H7 (cell line): ENCODE data around the gene SH2D6. TPM values are rescaled to one million over a fixed set of nuclear protein-coding genes. Genes with fewer than 3 reads are reported as not detected.
"Not testable (repeated sequence)": the region's sequence is repeated elsewhere in the genome, so short reads cannot be mapped to it uniquely, and the experiment has no call there.

Experiments
- DNase-seq: peaks from one replicate; pipeline ENCODE4 v3.0.0; 2012
- H3K27me3 ChIP-seq: 2 replicates; pipeline ENCODE4 v1.6.0; 2011; ENCODE audit warnings: mild to moderate bottlenecking, low read length; ENCODE audit not compliant: control insufficient read depth, insufficient read depth
- H3K36me3 ChIP-seq: replicated peaks from 2 replicates; pipeline ENCODE4 v1.5.1; 2011; ENCODE audit warnings: low read length; ENCODE audit not compliant: control insufficient read depth, insufficient read depth
- H3K4me3 ChIP-seq: 2 replicates; pipeline ENCODE4 v1.5.1; 2011; ENCODE audit warnings: low read depth, mild to moderate bottlenecking, control low read depth, low read length, moderate library complexity; ENCODE audit not compliant: insufficient read depth
- total RNA-seq: library from RNA; depleted of rRNA; stranded (reverse); fragments of >200 nt; shearing (Covaris generic); gene quantifications from 2 replicates; pipeline ENCODE4 v1.2.3, GENCODE V29; 2014; rRNA removed

Gene SH2D6
- not detected in 2 replicates for total RNA-seq

- Histone ChIP-seq H3K27me3 (no peaks in the 10 kb centered on the region), H3K4me3 (peak within 1 kb of the TSS; percentile 70), H3K36me3 (no peaks in the 10 kb centered on the region)
- DNase-seq: peak; percentile 98
These were observed at the start of gene SH2D6 for GRCh38 chr2:85418132-85419008. TSS of gene SH2D6 (plus strand) at chr2:85418714. CDS start at chr2:85429466, 10,752 bp downstream.

GRCh38 chr2:85368921-85369320 lies 49.6 kb upstream of the SH2D6 start:
- DNase-seq: no peak
- Histone ChIP-seq H3K27me3 (no peaks in the 10 kb centered on the region), H3K4me3 (no peak overlapping the region), H3K36me3 (no peaks in the 10 kb centered on the region)

- no peak for DNase-seq
- Histone ChIP-seq H3K36me3 (no peaks in the 10 kb centered on the region), H3K27me3 (no peaks in the 10 kb centered on the region), H3K4me3 (no peak overlapping the region)
These were observed 49.0 kb upstream of the SH2D6 start for GRCh38 chr2:85369500-85369899.

GRCh38 chr2:85371045-85371444 lies 47.5 kb upstream of the SH2D6 start:
- no peak overlapping the region for H3K4me3 ChIP-seq
- no peaks in the 10 kb centered on the region for H3K27me3 ChIP-seq
- no peak for DNase-seq
- H3K36me3 ChIP-seq: no peaks in the 10 kb centered on the region

- Histone ChIP-seq H3K36me3 (no peaks in the 10 kb centered on the region), H3K4me3 (no peak overlapping the region), H3K27me3 (no peaks in the 10 kb centered on the region)
- no peak for DNase-seq
These were observed 42.0 kb upstream of the SH2D6 start for GRCh38 chr2:85376291-85377065.

- DNase-seq: peak; percentile 2
- H3K4me3 ChIP-seq: no peak overlapping the region
- H3K36me3 ChIP-seq: no peaks in the 10 kb centered on the region
- H3K27me3 ChIP-seq: no peaks in the 10 kb centered on the region
These were observed 41.4 kb upstream of the SH2D6 start for GRCh38 chr2:85377083-85377482.

GRCh38 chr2:85378257-85378656 lies 40.3 kb upstream of the SH2D6 start:
- Histone ChIP-seq H3K4me3 (no peak overlapping the region), H3K27me3 (no peaks in the 10 kb centered on the region), H3K36me3 (no peaks in the 10 kb centered on the region)
- DNase-seq: no peak

- Histone ChIP-seq H3K4me3 (no peak overlapping the region), H3K27me3 (no peaks in the 10 kb centered on the region), H3K36me3 (no peaks in the 10 kb centered on the region)
- no peak for DNase-seq
These were observed 38.5 kb upstream of the SH2D6 start for GRCh38 chr2:85380048-85380447.

- not testable (repeated sequence) for DNase-seq, H3K27me3 ChIP-seq, H3K36me3 ChIP-seq, H3K4me3 ChIP-seq
These were observed 35.4 kb upstream of the SH2D6 start for GRCh38 chr2:85383151-85383550.

- no peak for DNase-seq
- Histone ChIP-seq H3K4me3 (no peak overlapping the region), H3K36me3 (peaks cover 4% of the 10 kb centered on the region), H3K27me3 (no peaks in the 10 kb centered on the region)
These were observed 34.7 kb upstream of the SH2D6 start for GRCh38 chr2:85383850-85384249.

GRCh38 chr2:85385746-85386145 lies 32.8 kb upstream of the SH2D6 start:
- Histone ChIP-seq H3K4me3 (no peak overlapping the region), H3K36me3 (peaks cover 5% of the 10 kb centered on the region), H3K27me3 (no peaks in the 10 kb centered on the region)
- DNase-seq: no peak

GRCh38 chr2:85387754-85388153 lies 30.8 kb upstream of the SH2D6 start:
- no peak overlapping the region for H3K4me3 ChIP-seq
- H3K27me3 ChIP-seq: no peaks in the 10 kb centered on the region
- peaks cover 5% of the 10 kb centered on the region for H3K36me3 ChIP-seq
- no peak for DNase-seq

- no peaks in the 10 kb centered on the region for H3K27me3 ChIP-seq
- peak; percentile 18 for DNase-seq
- H3K4me3 ChIP-seq: no peak overlapping the region
- H3K36me3 ChIP-seq: peaks cover 7% of the 10 kb centered on the region
These were observed 29.5 kb upstream of the SH2D6 start for GRCh38 chr2:85388878-85389538.

- Histone ChIP-seq H3K36me3 (peaks cover 13% of the 10 kb centered on the region), H3K27me3 (no peaks in the 10 kb centered on the region), H3K4me3 (no peak overlapping the region)
- DNase-seq: peak; percentile 89
These were observed 27.4 kb upstream of the SH2D6 start for GRCh38 chr2:85390941-85391669.
